ENCODE results near the gene PODXL2. TPM values are rescaled to one million over a fixed set of nuclear protein-coding genes. Genes with fewer than 3 reads are reported as not detected.

Gene PODXL2
- total RNA-seq, 1 donor from 2014 or later: 10.7 TPM

- H3K27me3 Mint-ChIP-seq (ENCODE audit: low read depth): no peaks in the 10 kb centered on the region
- H3K4me1 Mint-ChIP-seq (ENCODE audit: low read depth): peaks cover 32% of the 10 kb centered on the region
- peak within 1 kb of the TSS; percentile 92 for H3K4me3 Mint-ChIP-seq (ENCODE audit: unreplicated experiment)
- DNase-seq (ENCODE audit: low spot score): no peak
- peak within 1 kb of the TSS; percentile 98 for H3K27ac Mint-ChIP-seq (ENCODE audit: unreplicated experiment)
- peak; percentile 70 for TF ChIP-seq CTCF (IDR thresholded peaks at IDR 0.05)
- H3K36me3 Mint-ChIP-seq (ENCODE audit: low read depth): no peaks in the 10 kb centered on the region
- H3K9me3 Mint-ChIP-seq (ENCODE audit: low read depth): no peaks in the 10 kb centered on the region
These were observed 38.2 kb upstream of the PODXL2 start, which contains the start of gene TPRA1 for GRCh38 chr3:127590593-127591465. TPRA1 (minus strand) TSS chr3:127590733; CDS start chr3:127580146, 10,587 bp downstream.

GRCh38 chr3:127593178-127593577 lies 35.8 kb upstream of the PODXL2 start:
- no peak for TF ChIP-seq CTCF (IDR thresholded peaks at IDR 0.05)
- no peaks in the 10 kb centered on the region for H3K27me3 Mint-ChIP-seq (ENCODE audit: low read depth)
- H3K4me3 Mint-ChIP-seq (ENCODE audit: unreplicated experiment): no peak overlapping the region
- H3K27ac Mint-ChIP-seq (ENCODE audit: unreplicated experiment): no peak overlapping the region
- H3K4me1 Mint-ChIP-seq (ENCODE audit: low read depth): peaks cover 22% of the 10 kb centered on the region
- no peaks in the 10 kb centered on the region for H3K9me3 Mint-ChIP-seq (ENCODE audit: low read depth)
- H3K36me3 Mint-ChIP-seq (ENCODE audit: low read depth): no peaks in the 10 kb centered on the region
- DNase-seq (ENCODE audit: low spot score): no peak

GRCh38 chr3:127595303-127595702 lies 33.7 kb upstream of the PODXL2 start:
- DNase-seq (ENCODE audit: low spot score): no peak
- H3K4me1 Mint-ChIP-seq (ENCODE audit: low read depth): peaks cover 15% of the 10 kb centered on the region
- TF ChIP-seq CTCF (IDR thresholded peaks at IDR 0.05): no peak
- no peaks in the 10 kb centered on the region for H3K36me3 Mint-ChIP-seq (ENCODE audit: low read depth)
- H3K9me3 Mint-ChIP-seq (ENCODE audit: low read depth): no peaks in the 10 kb centered on the region
- H3K4me3 Mint-ChIP-seq (ENCODE audit: unreplicated experiment): no peak overlapping the region
- H3K27me3 Mint-ChIP-seq (ENCODE audit: low read depth): no peaks in the 10 kb centered on the region
- H3K27ac Mint-ChIP-seq (ENCODE audit: unreplicated experiment): no peak overlapping the region

GRCh38 chr3:127597020-127597771 lies 31.8 kb upstream of the PODXL2 start:
- no peak for TF ChIP-seq CTCF (IDR thresholded peaks at IDR 0.05)
- Mint-ChIP-seq H3K36me3 (ENCODE audit: low read depth) (no peaks in the 10 kb centered on the region), H3K9me3 (ENCODE audit: low read depth) (no peaks in the 10 kb centered on the region), H3K4me1 (ENCODE audit: low read depth) (peaks cover 6% of the 10 kb centered on the region), H3K27me3 (ENCODE audit: low read depth) (no peaks in the 10 kb centered on the region), H3K4me3 (ENCODE audit: unreplicated experiment) (peak overlapping the region; percentile 94), H3K27ac (ENCODE audit: unreplicated experiment) (no peak overlapping the region)
- no peak for DNase-seq (ENCODE audit: low spot score)

- Mint-ChIP-seq H3K4me1 (ENCODE audit: low read depth) (peaks cover 6% of the 10 kb centered on the region), H3K27ac (ENCODE audit: unreplicated experiment) (peak overlapping the region; percentile 95), H3K9me3 (ENCODE audit: low read depth) (no peaks in the 10 kb centered on the region), H3K4me3 (ENCODE audit: unreplicated experiment) (peak overlapping the region; percentile 94), H3K27me3 (ENCODE audit: low read depth) (no peaks in the 10 kb centered on the region), H3K36me3 (ENCODE audit: low read depth) (no peaks in the 10 kb centered on the region)
- no peak for DNase-seq (ENCODE audit: low spot score)
- no peak for TF ChIP-seq CTCF (IDR thresholded peaks at IDR 0.05)
These were observed 30.0 kb upstream of the PODXL2 start for GRCh38 chr3:127598841-127599570.

Data from chondrocyte (in vitro differentiated cells).